Measurements from ENCODE around the gene SLC16A6.
A peak's percentile ranks its signal among the peaks of the same experiment; 100 is the strongest.
"Not testable (repeated sequence)": the region's sequence is repeated elsewhere in the genome, so short reads cannot be mapped to it uniquely, and the experiment has no call there.

Gene SLC16A6

DNA sequence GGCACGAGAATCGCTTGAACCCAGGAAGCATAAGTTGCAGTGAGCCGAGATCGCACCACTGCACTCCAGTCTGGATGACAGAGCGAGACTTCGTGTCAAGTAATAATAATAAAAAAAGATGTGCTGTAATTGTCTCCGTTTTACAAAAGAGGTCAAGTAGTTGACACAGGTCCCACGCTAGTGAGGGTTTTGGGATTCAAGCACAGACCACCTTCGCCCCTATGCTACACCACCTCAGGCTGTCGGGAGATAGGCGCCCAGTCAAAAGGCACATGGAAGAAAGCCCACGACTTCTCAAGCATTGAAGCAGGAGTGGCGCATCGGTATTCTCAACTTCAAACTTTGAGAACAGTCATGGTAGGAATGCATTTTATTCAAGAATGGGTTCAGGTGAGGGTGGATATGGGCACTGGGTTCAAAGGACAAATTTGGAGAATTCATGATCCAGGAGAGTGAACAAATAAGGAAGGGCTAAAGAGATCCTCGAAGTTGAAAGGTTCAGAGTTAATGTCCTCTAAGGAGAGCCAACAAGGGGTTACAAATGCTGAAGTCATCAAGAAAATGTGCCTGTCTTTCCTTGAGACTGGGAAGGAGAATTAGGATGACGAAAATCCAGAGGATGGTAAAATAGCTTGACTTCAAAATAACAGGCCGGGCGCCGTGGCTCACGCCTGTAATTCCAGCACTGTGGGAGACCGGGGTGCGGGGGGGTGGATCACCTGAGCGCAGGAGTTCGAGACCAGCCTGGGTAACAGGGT is 44.5 kb downstream of the SLC16A6 start:
- DNase-seq, result no peak

DNA sequence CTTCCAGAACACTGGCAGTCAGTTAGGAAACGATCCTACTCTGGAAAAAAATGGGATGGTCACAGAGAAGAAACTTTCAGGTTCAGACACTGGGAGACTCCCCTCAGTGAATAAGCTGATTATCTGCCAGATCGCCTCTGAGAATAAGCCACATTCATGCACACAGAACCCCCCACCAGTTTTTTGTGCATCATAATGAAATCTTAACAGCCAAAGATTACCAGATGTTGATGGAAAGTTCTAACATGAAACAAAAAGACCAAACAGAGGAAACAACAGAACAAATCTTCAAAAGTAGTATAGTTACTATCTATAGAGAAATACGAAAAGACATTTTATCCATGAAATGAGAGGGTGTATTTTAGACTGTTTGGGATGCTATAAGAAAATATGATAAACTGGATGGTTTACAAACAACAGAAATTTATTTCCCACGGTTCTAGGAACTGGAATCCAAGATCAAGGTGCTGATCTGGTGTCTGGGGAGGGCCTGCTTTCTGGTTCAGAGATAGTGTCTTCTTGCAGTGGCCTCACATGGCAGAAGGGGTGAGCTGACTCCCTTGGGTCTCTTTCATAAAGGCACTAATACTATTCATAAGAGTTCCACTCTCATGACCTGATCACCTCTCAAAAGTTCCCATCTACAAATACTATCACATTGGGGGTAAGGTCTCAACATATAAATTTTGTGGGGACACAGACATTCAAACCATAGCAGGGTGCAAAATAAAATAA is 51.1 kb downstream of the SLC16A6 start:
- DNase-seq, result no peak

DNA sequence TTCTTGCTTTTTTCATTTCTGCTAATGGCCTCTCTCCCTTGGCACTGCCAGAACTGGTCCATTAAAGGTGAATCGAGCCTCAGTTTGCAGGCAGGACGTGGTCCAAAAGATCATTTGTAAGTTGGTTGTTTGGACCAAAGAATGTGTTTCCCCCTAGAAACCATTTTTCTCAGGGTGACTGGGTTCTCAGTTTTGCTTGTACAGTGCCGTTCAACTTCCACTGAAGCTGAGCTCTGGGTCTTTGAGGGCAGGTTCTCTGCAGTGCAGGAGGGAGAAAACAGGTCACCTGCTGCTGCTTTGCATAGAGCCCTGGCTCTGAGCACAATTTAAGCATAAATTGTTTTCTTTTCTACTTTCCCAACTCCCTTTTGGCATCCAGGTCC is 52.1 kb downstream of the SLC16A6 start:
- peak; percentile 79 for DNase-seq

DNA sequence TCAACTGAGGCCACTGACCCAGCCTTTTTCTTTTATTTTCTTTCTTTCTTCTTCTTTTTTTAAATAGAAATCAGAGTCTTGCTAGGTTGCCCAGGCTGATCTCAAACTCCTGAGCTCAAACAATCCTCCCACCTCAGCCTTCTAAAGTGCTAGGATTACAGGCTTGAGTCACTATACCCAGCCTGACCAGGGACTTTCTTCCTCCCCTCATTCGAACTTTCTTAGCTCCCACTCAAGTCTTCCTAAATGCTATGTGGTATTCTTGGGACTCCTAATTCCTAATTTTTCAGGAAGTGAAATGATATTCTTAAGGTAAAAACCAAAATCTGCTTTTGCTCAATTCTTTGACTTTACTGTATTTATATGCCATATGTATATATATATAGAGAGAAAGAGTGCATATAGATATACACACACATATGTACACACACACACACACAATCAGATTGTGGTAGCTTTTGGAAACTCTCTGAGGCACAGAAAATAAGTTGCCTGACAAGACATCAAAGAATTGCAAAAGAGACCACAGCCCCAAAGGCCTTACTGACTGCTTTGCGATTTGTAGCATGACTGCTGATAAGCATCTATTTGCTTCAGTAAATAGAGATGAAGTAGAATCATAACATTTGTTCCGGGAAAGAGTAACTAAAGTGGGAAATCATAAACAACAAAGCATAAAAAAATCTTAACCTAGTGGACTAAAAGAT is 52.6 kb downstream of the SLC16A6 start:
- peak; percentile 69 for DNase-seq

DNA sequence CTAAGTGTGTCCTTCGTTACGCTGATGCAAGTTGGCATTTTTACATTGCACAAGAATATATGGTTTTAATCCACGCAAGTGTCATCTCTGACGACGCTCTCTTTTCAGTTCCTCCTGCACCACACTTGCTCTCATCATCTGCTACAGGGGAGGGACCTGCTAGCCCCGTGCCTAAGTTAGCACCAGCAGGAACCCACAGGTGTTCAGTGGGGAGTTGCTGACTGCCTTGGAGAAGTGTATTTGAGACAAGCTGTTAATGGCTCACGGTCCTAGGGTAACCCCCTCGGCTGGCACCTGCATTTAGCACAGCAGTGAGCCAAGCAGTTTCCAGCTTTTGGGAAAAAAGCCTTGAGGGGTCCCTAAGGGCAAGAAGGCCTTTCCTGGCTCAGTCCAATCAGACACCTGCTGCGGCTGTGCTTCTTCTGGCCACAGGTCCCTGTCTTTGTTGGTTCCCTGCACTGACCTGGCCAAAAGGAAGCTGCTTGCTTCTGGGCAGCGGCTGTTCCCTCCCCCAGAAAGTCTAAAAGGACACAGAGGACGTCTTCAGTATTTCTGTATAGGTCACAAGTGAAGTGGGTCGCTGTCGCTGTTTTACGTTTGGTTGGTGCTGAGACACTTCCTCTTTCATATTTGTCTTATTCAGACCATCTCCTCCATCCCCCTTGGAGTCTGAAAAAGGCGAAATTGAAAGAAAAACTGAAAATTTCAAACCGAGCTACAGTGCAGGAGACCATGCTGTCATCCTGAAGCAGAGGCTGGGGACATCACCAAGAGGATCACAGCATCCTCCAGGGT is 53.4 kb downstream of the SLC16A6 start:
- peak; percentile 81 for DNase-seq

DNA sequence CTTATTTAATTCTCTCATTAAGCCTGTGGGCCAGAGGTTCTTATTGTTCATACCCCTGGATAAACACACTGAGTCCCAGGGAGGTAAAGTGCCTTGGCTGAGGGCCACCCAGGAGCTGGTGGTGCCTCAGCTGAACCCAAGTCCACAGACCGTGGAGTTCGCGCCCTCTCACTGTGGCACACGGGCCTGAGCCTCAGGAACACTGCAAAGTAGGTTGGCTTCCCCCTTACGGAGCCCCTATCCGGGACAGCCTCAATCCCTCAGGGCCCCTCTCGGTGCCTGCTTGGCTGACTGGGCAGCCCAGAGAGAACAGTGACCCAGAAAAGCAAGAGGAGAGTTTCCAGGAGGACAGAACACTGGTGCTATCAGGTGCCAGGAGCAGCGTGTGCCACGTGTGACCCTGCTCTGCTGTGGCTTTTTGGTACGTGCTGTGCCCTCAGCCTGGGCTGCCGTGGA is 55.6 kb downstream of the SLC16A6 start:
- not testable (repeated sequence) for DNase-seq

DNA sequence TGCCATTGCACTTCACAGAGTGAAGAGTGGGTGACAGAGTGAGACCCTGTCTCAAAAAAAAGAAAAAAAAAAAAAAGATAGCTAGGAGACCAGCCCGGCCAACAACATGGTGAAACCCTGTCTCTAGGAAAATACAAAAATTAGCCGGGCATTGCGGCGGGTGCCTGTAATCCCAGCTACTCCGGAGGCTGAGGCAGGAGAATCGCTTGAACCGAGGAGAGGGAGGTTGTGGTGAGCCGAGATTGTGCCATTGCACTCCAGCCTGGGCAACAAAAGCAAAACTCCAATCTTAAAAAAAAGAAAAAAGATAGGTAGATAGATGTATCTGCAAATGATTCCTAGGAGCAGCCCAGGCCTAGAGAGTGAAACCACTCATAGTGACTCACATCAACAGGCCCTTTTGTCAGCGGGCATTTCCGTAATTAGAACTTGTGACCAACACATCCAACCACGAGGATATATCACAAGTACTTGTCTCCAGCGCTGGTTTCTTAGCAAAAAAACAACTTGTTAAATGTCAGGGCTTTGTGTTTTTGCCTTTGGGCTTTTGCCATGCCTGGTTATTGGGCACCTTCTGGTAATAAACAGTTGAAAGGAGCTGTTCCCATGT is 56.1 kb downstream of the SLC16A6 start:
- peak; percentile 81 for DNase-seq

DNA sequence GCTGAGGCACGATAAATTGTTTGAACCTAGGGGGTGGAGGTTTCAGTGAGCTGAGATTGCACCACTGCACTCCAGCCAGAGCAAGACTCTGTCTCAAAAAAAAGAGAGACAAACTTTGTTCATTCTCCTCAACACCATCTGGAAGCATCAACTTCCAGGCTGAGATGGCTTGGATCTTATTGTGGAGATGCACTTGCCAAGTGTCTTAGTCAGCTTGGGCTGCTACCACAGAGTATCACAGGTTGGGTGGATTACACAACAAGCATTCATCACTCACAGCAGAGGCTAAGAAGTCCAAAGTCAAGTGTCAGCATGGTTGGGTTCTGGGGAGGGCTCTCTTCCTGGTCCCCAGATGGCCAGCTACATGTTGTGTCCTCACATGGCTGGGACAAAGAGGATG is 58.2 kb downstream of the SLC16A6 start:
- not testable (repeated sequence) for DNase-seq

DNA sequence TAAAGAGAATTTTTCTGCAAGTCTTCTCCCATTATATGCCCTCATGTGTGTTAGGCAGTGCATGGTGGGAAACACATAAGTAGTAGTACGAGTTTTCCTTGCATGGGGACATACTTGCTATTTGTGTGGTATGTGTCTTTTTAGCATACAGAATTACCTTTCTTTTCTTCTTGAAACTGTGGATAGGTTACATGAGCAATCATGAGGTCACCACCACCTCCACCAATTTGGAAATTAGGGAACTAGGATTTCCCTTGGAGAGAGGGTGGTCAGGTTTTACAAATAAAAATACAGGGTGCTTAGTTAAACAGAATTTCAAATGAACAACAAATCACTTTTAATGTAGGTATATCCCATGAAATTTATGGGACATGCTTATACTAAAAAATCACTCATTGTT is 59.4 kb downstream of the SLC16A6 start:
- DNase-seq, result no peak

DNA sequence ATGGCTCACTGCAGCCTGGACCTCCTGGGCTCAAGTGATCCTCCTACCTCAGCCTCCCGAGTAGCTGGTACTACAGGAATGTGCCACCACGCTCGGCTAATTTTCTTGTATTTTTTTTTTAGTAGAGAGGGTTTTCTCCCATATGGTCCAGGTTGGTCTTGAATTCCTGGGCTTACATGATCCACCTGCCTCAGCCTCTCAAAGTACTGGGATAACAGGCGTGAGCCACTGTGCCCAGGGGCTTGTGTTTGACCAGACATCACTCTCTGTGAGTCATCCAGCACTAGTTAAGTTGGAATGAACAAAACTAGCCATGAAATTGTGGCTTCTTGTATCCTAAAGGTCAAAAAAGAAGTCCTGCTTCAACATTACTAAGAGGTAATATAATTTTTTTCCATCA is 59.8 kb downstream of the SLC16A6 start:
- DNase-seq, result not testable (repeated sequence)

DNA sequence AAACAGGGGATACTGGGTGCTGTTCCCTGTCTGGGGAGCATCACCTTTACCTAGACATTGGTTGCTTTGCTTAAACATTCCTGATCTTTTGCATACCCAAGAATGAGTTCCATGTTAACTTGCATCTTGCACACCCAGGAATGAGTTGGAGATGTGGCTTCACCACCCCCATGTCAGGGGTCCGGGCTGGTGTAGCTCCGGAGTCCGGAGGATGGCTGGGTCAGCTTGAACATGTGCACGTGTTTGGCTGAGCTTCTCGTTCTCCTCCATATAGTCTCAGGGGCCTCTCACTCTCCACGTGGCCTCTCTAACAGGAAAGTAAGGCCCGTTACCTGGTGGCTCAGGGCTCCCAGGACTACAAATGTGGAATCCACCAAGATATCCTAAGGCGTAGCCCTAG is 61.3 kb downstream of the SLC16A6 start:
- no peak for DNase-seq

DNA sequence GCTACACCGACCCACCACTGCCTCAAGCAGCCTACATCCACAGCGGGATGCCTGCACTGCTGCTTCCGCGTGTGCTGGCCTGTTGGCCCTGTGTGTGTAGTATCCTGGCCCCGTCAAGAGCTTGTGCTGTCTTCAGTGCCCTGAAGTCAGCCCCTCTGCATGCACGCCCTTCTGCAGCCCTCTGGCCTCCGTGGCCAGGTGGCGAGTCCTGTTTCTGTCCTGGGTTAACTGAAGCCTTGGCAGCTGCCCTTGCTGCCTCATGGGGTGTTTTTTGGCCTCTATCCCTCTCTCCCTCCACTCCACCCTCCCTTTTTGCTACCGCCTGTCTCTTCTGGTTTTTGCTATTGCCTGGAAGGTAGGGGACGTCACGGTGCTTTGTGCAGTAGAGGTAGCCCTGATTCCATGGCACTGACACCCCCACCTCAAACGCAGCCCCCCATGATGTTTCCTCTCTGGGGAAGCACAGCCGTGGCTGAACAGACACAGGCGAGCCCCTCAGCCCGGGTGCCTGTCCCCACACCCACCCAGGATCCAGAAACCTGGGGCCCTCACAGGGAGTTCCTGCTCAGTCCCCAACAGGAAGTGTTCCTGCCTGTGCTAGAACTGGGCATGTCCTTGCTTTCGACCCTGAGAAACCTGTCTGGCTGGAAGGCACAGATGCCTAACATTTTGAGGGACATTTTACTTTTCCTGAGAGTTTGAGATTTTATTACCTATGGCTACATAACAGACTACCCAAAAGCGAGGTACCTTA is 61.9 kb downstream of the SLC16A6 start:
- DNase-seq, result no peak

DNA sequence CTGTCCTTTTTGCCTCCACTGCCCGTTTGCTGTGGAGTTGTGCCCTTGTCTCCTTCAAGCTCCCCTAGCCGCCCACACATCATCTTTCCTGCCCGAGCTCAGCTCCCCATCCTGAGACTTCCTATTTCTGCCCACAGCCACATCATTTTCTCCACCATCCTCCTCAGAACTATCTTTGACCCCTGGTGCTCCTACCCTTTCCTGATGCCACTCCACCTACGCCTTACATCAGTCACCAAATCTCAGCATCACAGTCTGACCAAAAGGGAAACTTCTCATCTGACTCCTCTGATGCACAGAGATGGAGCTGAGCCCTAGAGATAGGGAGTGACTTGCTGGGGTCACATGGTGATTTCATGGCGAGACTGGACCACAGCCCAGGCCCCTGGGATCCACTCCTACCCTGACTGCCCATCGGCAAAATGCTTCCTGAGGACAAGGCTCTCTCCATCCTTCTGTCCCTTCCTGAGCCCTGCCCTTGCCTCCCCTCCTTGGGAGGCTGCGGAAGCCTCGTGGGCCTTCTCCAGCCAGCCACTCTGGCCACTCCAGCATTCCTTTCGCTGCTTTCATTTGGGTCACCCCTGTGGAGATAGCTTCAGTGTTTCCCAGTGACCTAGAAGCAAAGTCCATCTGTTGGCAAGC is 62.8 kb downstream of the SLC16A6 start:
- DNase-seq, result peak; percentile 72

DNA sequence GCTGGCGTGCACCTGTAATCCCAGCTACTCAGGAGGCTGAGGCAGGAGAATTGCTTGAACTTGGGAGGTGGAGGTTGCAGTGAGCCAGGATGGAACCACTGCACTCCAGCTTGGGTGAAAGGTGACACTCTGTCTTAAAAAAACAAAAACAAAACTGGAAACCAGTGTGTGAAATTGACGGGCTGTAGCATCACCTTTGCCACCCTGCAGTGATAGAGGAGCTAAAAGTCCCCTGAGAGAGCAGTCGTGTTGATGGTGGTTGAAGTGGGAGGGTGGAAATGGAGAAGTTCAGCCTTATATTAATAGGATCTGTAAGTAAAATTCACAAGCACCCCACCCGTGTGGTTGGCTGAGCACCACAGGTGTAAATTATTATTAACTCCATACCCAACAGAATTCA is 65.9 kb downstream of the SLC16A6 start:
- DNase-seq, result not testable (repeated sequence)

DNA sequence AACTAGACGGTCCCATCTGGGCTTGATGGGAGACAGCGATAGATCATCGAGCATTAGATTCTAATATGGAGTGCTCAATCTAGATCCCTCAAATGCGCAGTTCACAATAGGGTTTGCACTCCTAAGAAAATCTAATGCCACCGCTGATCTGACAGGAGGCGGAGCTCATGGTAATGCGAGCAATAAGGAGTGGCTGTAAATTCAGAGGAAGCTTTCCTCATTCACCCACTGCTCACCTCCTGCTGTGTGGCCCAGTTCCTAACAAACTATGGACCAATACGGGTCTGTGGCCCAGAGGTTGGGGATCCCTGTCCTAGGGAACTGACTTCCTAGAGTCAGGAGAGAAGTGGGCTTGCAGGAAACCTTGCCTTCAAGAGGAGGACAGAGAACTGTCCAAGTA is 68.3 kb downstream of the SLC16A6 start:
- DNase-seq, result no peak

DNA sequence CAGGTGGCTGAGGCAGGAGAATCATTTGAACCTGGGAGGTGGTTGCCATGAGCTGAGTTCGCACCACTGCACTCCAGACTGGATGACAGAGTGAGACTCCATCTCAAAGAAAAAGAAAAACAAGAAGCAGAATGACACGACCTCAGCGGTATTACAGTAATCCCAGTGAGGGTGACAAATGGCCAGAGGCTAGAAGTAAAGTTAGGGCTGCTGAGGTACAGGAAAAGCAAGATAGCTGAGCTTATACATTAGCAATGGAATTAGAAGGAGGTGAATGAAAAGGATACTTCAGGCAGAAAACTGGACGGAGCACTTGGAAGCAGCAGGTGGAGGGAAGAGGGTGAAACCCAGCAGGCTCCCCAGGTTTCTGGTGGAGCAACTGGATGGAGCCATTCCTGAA is 69.1 kb downstream of the SLC16A6 start:
- DNase-seq, result no peak

DNA sequence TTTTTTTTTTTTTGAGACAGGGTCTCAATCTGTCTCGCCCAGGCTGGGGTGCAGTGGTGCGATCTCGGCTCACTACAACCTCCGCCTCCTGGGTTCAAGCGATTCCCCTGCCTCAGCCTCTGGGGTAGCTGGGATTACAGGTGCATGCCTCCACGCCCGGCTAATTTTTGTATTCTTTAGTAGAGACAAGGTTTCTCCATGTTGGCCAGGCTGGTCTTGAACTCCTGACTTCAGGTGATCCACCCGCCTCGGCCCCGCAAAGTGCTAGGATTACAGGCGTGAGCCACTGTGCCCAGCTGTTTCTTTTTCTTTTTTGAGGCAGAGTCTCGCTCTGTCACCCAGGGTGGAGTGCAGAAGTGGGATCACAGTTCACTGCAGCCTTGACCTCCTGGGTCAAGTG is 70.1 kb downstream of the SLC16A6 start:
- DNase-seq, result not testable (repeated sequence)

DNA sequence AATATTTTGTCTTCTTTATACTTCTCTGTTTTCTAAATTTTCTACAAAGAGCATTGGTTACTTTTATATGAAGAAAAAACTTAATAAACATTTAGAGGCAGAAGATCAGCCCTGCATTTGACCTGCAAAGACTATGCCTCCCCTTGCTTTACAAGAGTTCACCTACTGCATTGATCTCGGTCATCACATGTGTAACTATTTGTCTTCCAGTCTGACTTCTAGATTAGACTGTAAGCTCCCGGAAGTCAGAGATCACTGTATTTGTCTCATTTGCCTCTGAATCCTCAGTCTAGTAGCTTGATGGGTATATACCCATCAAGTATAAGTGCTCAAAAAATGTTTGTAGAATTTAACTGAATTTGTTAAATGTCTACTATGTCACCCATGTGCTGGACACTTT is 70.7 kb downstream of the SLC16A6 start:
- DNase-seq, result not testable (repeated sequence)

DNA sequence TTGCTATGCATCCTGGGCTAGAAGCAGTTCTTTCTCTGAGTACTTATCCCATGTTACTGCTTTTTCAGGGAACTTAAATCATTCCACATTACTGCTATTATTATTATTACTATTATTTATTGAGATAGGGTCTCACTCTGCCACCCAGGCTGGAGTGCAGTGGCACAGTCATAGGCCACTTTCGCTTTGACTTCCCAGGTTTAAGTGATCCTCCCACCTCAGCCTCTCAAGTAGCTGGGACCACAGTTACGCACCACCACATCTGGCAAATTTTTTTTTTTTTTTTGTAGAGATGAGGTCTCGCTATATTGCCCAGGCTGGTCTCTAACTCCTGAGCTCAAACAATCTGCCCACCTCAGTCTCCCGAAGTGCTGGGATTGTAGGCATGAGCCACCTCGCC is 71.5 kb downstream of the SLC16A6 start:
- DNase-seq, result not testable (repeated sequence)

All from activated CD4-positive, alpha-beta T cell treated with anti-CD3 and anti-CD28 coated beads, Interleukin-2, amount 50 U/mL, for 16 hours (primary cell).